ENCODE data around the gene PGAM2. TPM values are rescaled to one million over a fixed set of nuclear protein-coding genes. Genes with fewer than 3 reads are reported as not detected.

Gene PGAM2
- total RNA-seq, 1 donor, result 0.63 TPM

GRCh38 chr7:44106311-44107065 lies 41.1 kb upstream of the PGAM2 start:
- no peak overlapping the region for H3K4me3 ChIP-seq (ENCODE audit: low read length)
- H3K9me3 ChIP-seq (ENCODE audit: low read depth, low read length), result no peaks in the 10 kb centered on the region
- H3K27me3 ChIP-seq (ENCODE audit: insufficient read depth, low read length), result peaks cover 6% of the 10 kb centered on the region
- H3K4me1 ChIP-seq (ENCODE audit: insufficient read depth, low read length), result no peaks in the 10 kb centered on the region

DNA sequence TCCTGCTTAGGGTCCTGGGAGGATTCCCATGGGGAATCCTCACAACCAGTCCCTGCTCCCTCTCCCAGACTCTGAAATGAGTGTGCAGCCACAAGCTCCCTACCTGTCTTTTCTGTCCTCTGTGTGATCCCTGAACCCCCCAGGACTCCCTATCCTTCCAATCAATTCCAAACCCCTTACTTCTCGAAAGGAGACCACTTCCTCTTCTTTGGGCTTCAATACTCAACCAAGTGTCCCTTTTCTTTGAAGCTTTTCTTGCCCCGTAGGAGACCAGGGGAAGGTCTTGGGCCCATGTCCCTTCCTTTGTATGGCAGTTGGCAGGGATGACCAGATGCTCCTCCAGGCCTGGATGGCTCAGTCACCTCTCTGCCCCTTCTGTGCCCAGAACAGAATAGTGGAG lies 40.5 kb upstream of the PGAM2 start:
- peaks cover 5% of the 10 kb centered on the region for H3K4me1 ChIP-seq (ENCODE audit: insufficient read depth, low read length)
- H3K4me3 ChIP-seq (ENCODE audit: low read length), result no peak overlapping the region
- peaks cover 6% of the 10 kb centered on the region for H3K27me3 ChIP-seq (ENCODE audit: insufficient read depth, low read length)
- H3K9me3 ChIP-seq (ENCODE audit: low read depth, low read length), result no peaks in the 10 kb centered on the region

DNA sequence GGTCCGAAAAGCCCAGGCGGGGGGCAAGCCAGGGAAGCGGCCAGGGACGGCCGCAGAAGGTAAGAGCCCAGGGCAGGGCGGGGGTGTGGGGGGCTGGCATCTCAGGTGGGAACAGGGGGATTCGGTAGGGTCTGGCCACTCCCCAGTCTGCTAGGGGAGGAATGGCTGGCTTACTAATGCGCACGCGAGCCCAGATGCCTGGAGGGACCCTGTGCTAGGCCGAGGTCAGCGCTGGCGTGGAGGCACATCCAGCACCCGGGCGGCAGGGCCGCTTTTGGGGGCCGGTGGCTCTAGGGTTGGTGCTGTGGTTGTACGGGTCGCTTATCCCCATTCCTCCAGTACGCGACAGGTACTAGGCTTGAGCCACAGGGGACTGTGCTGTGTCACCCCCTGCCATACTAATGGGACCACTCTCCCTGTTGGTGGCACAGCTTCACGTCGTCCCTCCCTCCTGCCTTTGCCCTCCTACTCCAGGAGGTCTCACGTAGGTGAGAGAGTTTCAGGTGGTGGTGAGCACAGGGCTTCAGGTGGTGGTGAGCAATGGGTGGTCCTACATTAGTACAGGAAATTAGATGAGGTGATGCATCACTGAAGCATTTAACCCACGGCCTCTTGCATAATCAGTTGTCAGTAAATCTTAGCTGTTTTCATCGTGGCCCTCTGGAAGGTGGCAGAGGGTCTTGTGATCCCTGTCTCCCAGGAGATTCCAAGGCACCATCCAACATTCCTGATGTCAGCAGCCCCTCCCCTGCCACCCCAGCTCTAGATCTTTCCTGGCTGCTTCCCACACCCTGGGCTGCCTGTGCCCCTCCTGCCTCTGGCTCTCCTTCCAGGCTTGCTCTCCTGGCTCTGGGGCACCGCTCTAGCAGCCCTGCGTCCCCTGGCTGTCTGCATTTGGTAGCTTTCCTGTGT lies 39.7 kb upstream of the PGAM2 start:
- H3K9me3 ChIP-seq (ENCODE audit: low read depth, low read length), result no peaks in the 10 kb centered on the region
- peaks cover 6% of the 10 kb centered on the region for H3K4me1 ChIP-seq (ENCODE audit: insufficient read depth, low read length)
- H3K27me3 ChIP-seq (ENCODE audit: insufficient read depth, low read length), result peaks cover 6% of the 10 kb centered on the region
- peak overlapping the region; percentile 22 for H3K4me3 ChIP-seq (ENCODE audit: low read length)

GRCh38 chr7:44103923-44104859 lies 38.8 kb upstream of the PGAM2 start, which contains the start of gene AEBP1:
AEBP1 (plus strand) TSS chr7:44104345; CDS start chr7:44104666, 321 bp downstream.
- Histone ChIP-seq H3K9me3 (ENCODE audit: low read depth, low read length) (no peaks in the 10 kb centered on the region), H3K4me1 (ENCODE audit: insufficient read depth, low read length) (peaks cover 6% of the 10 kb centered on the region), H3K4me3 (ENCODE audit: low read length) (peak within 1 kb of the TSS; percentile 22), H3K27me3 (ENCODE audit: insufficient read depth, low read length) (peaks cover 6% of the 10 kb centered on the region)

- Histone ChIP-seq H3K27me3 (ENCODE audit: insufficient read depth, low read length) (peaks cover 6% of the 10 kb centered on the region), H3K4me3 (ENCODE audit: low read length) (no peak overlapping the region), H3K4me1 (ENCODE audit: insufficient read depth, low read length) (peaks cover 6% of the 10 kb centered on the region), H3K9me3 (ENCODE audit: low read depth, low read length) (no peaks in the 10 kb centered on the region)
These were observed 38.2 kb upstream of the PGAM2 start for GRCh38 chr7:44103566-44103922.

- H3K9me3 ChIP-seq (ENCODE audit: low read depth, low read length), result no peaks in the 10 kb centered on the region
- peaks cover 6% of the 10 kb centered on the region for H3K27me3 ChIP-seq (ENCODE audit: insufficient read depth, low read length)
- H3K4me3 ChIP-seq (ENCODE audit: low read length), result no peak overlapping the region
- peaks cover 6% of the 10 kb centered on the region for H3K4me1 ChIP-seq (ENCODE audit: insufficient read depth, low read length)
These were observed 37.6 kb upstream of the PGAM2 start for GRCh38 chr7:44102846-44103565.

GRCh38 chr7:44101966-44102845 lies 36.8 kb upstream of the PGAM2 start:
- peaks cover 12% of the 10 kb centered on the region for H3K4me1 ChIP-seq (ENCODE audit: insufficient read depth, low read length)
- H3K9me3 ChIP-seq (ENCODE audit: low read depth, low read length), result no peaks in the 10 kb centered on the region
- no peak overlapping the region for H3K4me3 ChIP-seq (ENCODE audit: low read length)
- peaks cover 6% of the 10 kb centered on the region for H3K27me3 ChIP-seq (ENCODE audit: insufficient read depth, low read length)

DNA sequence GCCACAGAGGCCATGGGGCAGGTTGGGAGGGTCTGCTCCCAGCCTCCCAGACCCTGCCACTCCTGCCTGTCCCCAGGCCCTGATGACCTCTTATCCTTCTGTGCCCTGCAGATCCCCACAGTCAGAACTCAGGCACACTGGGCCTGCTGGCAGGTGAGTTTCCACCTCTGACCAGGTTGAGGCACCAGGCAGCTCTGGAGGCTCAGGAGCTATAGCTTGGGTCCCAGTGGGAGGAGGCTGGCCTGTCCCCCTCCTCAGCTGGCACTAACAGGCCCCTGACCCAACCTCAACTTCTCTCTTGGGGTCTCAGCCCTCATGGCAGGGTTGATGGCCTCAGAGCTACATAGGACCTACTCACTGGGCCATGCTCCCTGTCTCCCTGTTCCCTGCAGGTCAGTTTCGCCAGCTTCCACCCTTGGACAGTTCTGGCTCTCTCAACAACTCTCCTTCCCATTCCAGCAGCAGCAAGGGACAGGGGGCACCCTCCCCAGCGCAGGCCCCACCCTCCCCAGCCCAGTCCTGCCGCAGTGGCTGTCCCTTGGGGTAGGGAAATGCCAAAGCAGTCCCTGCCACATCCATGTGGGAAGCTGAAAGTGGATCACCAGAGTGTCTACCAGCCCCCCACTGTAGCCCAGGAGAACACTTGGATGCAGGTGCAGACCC lies 36.1 kb upstream of the PGAM2 start:
- no peaks in the 10 kb centered on the region for H3K9me3 ChIP-seq (ENCODE audit: low read depth, low read length)
- no peak overlapping the region for H3K4me3 ChIP-seq (ENCODE audit: low read length)
- peaks cover 6% of the 10 kb centered on the region for H3K27me3 ChIP-seq (ENCODE audit: insufficient read depth, low read length)
- peaks cover 12% of the 10 kb centered on the region for H3K4me1 ChIP-seq (ENCODE audit: insufficient read depth, low read length)

GRCh38 chr7:44100458-44101302 lies 35.3 kb upstream of the PGAM2 start:
- H3K9me3 ChIP-seq (ENCODE audit: low read depth, low read length), result no peaks in the 10 kb centered on the region
- no peak overlapping the region for H3K4me3 ChIP-seq (ENCODE audit: low read length)
- peaks cover 12% of the 10 kb centered on the region for H3K4me1 ChIP-seq (ENCODE audit: insufficient read depth, low read length)
- H3K27me3 ChIP-seq (ENCODE audit: insufficient read depth, low read length), result peaks cover 6% of the 10 kb centered on the region

DNA sequence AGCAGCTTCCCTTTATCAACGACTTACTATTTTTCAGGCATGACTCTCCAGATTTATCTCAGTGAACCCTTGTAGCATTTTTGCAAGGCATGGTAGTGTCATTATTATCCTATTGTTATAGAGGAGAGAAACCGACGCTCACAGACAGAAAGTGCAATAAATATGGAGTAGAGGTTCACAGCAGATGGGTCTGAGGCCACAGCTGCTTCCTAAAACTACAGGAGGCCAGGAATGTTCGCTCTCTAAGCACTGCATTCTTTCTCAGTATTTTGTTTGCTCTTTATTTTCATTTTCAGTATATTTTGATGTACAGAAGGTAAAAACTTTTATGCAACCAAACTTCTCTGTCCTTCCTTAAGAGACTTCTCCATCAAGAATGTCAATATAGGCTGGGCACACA lies 34.3 kb upstream of the PGAM2 start:
- Histone ChIP-seq H3K9me3 (ENCODE audit: low read depth, low read length) (no peaks in the 10 kb centered on the region), H3K4me1 (ENCODE audit: insufficient read depth, low read length) (peaks cover 12% of the 10 kb centered on the region), H3K27me3 (ENCODE audit: insufficient read depth, low read length) (peaks cover 6% of the 10 kb centered on the region), H3K4me3 (ENCODE audit: low read length) (no peak overlapping the region)

DNA sequence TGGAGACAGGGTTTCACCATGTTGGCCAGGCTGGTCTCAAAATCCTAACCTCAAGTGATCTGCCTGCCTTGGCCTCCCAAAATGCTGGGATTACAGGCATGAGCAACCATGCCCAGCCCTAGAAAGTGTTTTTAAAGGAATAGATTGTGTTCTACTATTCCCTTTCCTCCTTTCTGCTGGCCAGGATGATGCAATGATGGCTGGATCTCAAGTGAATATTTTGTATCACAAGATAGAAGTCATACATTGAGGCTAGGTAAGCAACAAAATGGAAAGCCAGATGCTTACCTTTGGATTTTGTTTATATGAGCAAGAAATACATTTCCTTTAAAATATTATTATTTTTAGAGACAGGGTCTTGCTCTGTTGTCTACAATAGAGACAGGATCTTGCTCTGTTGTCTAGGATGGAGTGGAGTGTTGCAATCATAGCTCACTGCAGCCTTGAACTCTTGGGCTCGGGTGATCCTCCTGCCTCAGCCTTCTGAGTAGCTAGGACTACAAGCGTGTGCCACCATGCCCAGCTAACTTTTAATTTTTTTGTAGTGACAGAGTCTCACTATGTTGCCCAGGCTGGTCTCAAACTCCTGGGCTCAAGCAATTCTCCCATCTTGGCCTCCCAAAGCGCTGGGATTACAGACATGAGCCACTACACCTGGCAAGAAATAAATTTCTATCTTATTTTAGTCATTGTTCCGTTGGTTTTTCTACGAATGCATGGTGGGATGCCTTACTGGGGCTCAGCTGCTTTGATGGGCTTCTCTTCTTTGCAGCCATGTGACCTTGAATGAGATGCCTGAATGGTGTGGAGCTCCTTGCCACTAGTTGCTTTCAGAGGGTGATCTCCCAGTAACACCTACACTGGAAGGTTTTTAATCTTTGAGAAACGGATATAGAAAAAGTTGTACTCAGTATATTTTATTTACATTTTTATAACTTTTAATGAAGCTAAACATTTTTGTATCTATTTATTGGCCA lies 33.0 kb upstream of the PGAM2 start:
- Histone ChIP-seq H3K4me1 (ENCODE audit: insufficient read depth, low read length) (peaks cover 12% of the 10 kb centered on the region), H3K27me3 (ENCODE audit: insufficient read depth, low read length) (peaks cover 3% of the 10 kb centered on the region), H3K4me3 (ENCODE audit: low read length) (no peak overlapping the region), H3K9me3 (ENCODE audit: low read depth, low read length) (no peaks in the 10 kb centered on the region)
